Thoracic aorta (tissue), 2 donors: ENCODE results near the gene ZNF407. TPM values are rescaled to one million over a fixed set of nuclear protein-coding genes. Genes with fewer than 3 reads are reported as not detected.

ENCODE experiments used
- ATAC-seq: fragments of 150-250 bp; one replicate; pipeline ENCODE4 v1.8.0; 2017; ENCODE audit warnings: low read depth; ENCODE audit not compliant: insufficient number of reproducible peaks, low FRiP score
- DNase-seq: peaks from one replicate; pipeline ENCODE4 v3.0.0-alpha.2; 2020; ENCODE audit warnings: low spot score
- H3K27ac ChIP-seq, 2 donors: fragments of 200-600 bp; sonication (generic); 1 replicate in 1 of 2; 2 replicates in 1 of 2; pipeline ENCODE4 v1.5.1; 2016; ENCODE audit warnings: mild to moderate bottlenecking in 2 of 2, moderate library complexity in 2 of 2
- H3K27me3 ChIP-seq: fragments of 200-600 bp; sonication (generic); replicated peaks from 2 replicates; pipeline ENCODE4 v1.6.0; 2016; ENCODE audit warnings: mild to moderate bottlenecking; ENCODE audit not compliant: insufficient read depth
- H3K36me3 ChIP-seq: fragments of 200-600 bp; sonication (generic); one replicate; pipeline ENCODE4 v1.5.1; 2016
- H3K4me1 ChIP-seq, 2 donors: fragments of 200-600 bp; sonication (generic); 1 replicate in 1 of 2; 2 replicates in 1 of 2; pipeline versions ENCODE4 v1.5.1 to v1.6.0; 2016; ENCODE audit warnings: low read depth in 2 of 2, mild to moderate bottlenecking in 1 of 2; ENCODE audit not compliant: control insufficient read depth in 1 of 2
- H3K4me3 ChIP-seq: fragments of 200-600 bp; sonication (generic); 2 replicates; pipeline ENCODE4 v1.5.1; 2016; ENCODE audit warnings: mild to moderate bottlenecking
- H3K9me3 ChIP-seq: fragments of 200-600 bp; sonication (generic); 2 replicates; pipeline ENCODE4 v1.5.1; 2016
- CTCF ChIP-seq: fragments of 200-600 bp; sonication (generic); IDR thresholded peaks from one replicate; pipeline ENCODE4 v1.5.1; 2019; ENCODE audit warnings: antibody characterized with exemption
- total RNA-seq, 2 donors: library from RNA; depleted of rRNA; stranded (reverse); fragments of >200 nt; gene quantifications; one replicate each; pipeline versions ENCODE4 v1.1.0 to v1.2.3, GENCODE V29; 2016

Gene ZNF407
- total RNA-seq, 2 donors from 2014 or later: 18.7 to 26.7 TPM

DNA sequence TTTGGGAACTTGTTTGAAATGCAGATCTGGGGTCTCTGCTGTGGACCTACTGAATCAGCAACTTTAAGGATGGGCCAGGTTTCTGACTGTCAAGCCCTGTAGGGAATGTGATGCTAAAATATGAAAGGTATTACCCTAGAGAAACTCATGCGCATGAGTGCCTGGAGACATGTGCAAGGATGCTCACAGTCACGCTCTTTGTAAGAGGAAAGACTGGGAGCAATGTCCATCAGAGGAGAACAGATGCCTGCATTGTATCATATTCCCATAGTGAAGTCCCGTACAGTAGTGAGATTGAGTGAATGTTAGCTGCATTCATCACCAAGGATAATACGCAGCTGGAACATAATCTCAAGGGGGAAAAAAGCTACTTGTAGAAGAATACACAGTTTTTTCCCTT is 14.1 kb downstream of the ZNF407 start:
- TF ChIP-seq CTCF: no peak
- DNase-seq (no peak), ATAC-seq (no peak)
- no peaks in the 10 kb centered on the region for H3K4me1 ChIP-seq
- no peak overlapping the region for H3K4me3 ChIP-seq
- H3K27me3 ChIP-seq: no peaks in the 10 kb centered on the region
- H3K36me3 ChIP-seq: no peaks in the 10 kb centered on the region
- no peaks in the 10 kb centered on the region for H3K9me3 ChIP-seq
- no peak overlapping the region for H3K27ac ChIP-seq

GRCh38 chr18:74613381-74613780 is 15.7 kb downstream of the ZNF407 start:
- Histone ChIP-seq H3K36me3 (no peaks in the 10 kb centered on the region), H3K4me3 (no peak overlapping the region), H3K27me3 (no peaks in the 10 kb centered on the region), H3K27ac (no peak overlapping the region), H3K4me1 (no peaks in the 10 kb centered on the region), H3K9me3 (no peaks in the 10 kb centered on the region)
- ATAC-seq (no peak), DNase-seq (no peak)
- no peak for TF ChIP-seq CTCF

- Histone ChIP-seq H3K4me1 (no peaks in the 10 kb centered on the region), H3K27ac (no peak overlapping the region), H3K27me3 (no peaks in the 10 kb centered on the region), H3K36me3 (no peaks in the 10 kb centered on the region), H3K9me3 (no peaks in the 10 kb centered on the region), H3K4me3 (no peak overlapping the region)
- no peak for DNase-seq
- TF ChIP-seq CTCF: no peak
- no peak for ATAC-seq
Observed at GRCh38 chr18:74616494-74616893, 18.8 kb downstream of the ZNF407 start.

DNA sequence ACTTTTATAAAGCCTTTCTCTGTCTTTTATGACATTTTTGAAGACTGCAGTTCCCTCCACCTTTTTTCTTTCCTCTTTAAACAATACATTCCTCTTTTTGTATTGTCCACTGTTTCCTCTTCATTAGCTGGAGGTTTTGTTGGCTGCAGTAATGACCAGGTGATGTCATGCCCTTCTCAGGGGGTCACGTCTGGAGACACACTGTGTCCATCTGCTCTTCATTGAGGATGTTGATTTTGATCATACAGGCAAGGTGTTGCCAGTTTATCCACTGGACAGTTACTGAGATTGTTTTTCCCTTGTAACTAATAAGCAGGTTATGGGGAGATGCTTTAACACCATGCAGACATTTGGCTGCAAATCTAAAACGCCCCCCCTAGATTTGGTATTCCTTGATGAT is 19.8 kb downstream of the ZNF407 start:
- H3K27me3 ChIP-seq: no peaks in the 10 kb centered on the region
- H3K27ac ChIP-seq: no peak overlapping the region
- H3K9me3 ChIP-seq: no peaks in the 10 kb centered on the region
- no peaks in the 10 kb centered on the region for H3K4me1 ChIP-seq
- no peak for ATAC-seq
- no peaks in the 10 kb centered on the region for H3K36me3 ChIP-seq
- DNase-seq: no peak
- H3K4me3 ChIP-seq: no peak overlapping the region
- TF ChIP-seq CTCF: no peak

DNA sequence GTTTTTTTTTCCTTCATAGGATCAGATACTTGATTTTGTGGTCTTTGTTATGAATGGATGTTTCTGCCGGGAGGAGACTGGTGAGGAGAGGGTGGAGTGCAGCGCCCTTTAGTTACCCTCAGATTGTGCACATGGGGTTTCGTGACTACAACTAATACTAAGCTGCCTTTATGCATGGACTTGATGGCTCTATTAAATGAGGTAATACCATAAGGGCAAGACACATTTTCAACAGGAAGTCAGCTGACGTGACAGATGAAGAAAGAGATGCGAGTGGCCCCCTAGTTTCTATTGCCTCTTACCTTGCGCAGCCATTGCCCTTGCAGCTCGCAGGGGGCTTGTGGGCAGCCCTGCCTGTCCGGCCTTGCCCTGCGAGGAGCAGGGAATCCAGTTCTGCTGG is 24.4 kb downstream of the ZNF407 start:
- TF ChIP-seq CTCF: no peak
- H3K27me3 ChIP-seq: no peaks in the 10 kb centered on the region
- no peak overlapping the region for H3K4me3 ChIP-seq
- H3K4me1 ChIP-seq: no peaks in the 10 kb centered on the region
- no peaks in the 10 kb centered on the region for H3K36me3 ChIP-seq
- no peak for ATAC-seq
- no peak for DNase-seq
- no peaks in the 10 kb centered on the region for H3K9me3 ChIP-seq
- no peak overlapping the region for H3K27ac ChIP-seq
